AG09319 (cell line): Measurements from ENCODE around the gene TMEM125.

Experiments used
- DNase-seq: peaks from one replicate; pipeline ENCODE4 v3.0.0-alpha.2; 2010; ENCODE audit warnings: low read depth; ENCODE audit errors: extremely low read depth
- TF ChIP-seq, protein P1 (sequence below): IDR thresholded peaks from 2 replicates; pipeline ENCODE4 v1.5.1; 2011; ENCODE audit warnings: low read depth, mild to moderate bottlenecking, inconsistent platforms, low read length, moderate library complexity

Gene TMEM125

GRCh38 chr1:43229826-43230780 is 39.7 kb upstream of the TMEM125 start:
- DNase-seq, result peak; percentile 49
- TF ChIP-seq, protein P1, sequence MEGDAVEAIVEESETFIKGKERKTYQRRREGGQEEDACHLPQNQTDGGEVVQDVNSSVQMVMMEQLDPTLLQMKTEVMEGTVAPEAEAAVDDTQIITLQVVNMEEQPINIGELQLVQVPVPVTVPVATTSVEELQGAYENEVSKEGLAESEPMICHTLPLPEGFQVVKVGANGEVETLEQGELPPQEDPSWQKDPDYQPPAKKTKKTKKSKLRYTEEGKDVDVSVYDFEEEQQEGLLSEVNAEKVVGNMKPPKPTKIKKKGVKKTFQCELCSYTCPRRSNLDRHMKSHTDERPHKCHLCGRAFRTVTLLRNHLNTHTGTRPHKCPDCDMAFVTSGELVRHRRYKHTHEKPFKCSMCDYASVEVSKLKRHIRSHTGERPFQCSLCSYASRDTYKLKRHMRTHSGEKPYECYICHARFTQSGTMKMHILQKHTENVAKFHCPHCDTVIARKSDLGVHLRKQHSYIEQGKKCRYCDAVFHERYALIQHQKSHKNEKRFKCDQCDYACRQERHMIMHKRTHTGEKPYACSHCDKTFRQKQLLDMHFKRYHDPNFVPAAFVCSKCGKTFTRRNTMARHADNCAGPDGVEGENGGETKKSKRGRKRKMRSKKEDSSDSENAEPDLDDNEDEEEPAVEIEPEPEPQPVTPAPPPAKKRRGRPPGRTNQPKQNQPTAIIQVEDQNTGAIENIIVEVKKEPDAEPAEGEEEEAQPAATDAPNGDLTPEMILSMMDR, result no peak

- TF ChIP-seq, protein P1, result no peak
- DNase-seq, result no peak
These were observed 37.7 kb upstream of the TMEM125 start for GRCh38 chr1:43232074-43232473.

DNA sequence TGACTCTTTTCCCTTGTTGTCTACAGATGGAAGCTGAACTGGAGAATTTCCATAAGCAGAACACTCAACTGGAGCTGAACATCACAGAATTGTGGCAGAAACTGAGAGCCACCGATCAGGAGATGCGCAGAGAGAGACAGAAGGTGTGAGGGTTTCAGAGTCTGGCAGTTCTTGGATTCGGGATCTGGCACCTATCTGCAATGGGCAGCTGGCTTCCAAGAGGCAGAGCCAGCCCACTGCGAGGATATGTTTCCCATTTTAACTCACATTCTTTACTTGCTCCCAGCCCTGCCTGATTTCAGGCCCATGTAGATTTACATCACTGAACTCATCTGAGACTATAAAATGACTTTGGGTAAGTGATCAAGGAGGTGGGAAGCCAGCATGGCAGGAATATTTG is 37.3 kb upstream of the TMEM125 start:
- TF ChIP-seq, protein P1, result no peak
- DNase-seq, result no peak

DNA sequence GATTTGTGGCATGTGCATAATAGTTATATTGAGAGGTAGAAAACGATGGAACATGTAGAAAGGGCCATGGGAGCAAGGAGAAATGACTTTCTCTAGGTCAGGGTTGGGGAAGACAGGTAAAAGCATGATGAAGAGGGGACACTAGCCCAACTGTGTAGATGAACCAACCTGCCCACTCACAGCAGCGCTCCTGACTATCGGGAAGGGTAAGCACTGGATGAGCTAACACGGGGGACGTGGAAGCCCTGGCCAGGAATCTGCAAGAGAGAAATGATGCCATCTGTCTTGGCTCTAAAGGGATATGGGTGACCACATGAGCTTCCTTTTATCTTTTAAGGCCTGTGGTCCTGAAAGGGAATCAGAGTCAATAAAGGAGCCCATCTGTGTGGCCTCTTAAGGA is 36.2 kb upstream of the TMEM125 start:
- TF ChIP-seq, protein P1, result no peak
- DNase-seq, result no peak

DNA sequence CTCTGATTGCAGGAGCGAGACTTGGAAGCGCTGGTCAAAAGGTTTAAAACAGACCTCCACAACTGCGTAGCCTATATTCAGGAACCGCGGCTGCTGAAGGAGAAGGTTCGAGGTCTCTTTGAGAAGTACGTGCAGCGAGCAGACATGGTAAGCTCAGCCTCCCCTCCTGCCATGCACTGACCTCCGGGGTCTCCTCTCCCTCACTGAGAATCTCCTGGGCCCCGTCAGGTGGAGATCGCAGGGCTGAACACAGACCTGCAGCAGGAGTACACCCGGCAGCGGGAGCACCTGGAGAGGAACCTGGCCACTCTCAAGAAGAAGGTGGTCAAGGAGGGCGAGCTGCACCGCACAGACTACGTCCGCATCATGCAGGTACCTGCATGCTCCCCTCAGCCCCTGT is 35.5 kb upstream of the TMEM125 start:
- no peak for DNase-seq
- TF ChIP-seq, protein P1, result no peak

DNA sequence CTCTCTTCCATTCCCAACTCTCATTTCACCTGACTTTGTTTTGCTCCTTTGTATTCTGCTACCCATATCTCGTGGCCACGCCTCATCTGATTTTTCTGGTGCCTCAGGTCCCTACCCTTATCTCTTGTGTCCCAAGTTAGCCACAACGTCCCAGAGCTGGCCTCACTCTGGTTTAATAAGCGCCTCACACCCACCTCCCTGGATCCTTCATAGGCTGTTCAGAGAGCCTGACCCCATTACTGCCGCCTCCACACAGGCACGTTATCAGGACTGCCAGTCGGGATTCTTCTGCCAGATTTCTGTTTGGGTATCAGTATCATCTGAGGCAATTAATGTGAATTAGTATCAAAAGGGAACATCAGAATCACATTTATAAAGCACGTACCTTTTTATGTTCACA is 34.7 kb upstream of the TMEM125 start:
- TF ChIP-seq, protein P1, result no peak
- DNase-seq, result no peak

DNA sequence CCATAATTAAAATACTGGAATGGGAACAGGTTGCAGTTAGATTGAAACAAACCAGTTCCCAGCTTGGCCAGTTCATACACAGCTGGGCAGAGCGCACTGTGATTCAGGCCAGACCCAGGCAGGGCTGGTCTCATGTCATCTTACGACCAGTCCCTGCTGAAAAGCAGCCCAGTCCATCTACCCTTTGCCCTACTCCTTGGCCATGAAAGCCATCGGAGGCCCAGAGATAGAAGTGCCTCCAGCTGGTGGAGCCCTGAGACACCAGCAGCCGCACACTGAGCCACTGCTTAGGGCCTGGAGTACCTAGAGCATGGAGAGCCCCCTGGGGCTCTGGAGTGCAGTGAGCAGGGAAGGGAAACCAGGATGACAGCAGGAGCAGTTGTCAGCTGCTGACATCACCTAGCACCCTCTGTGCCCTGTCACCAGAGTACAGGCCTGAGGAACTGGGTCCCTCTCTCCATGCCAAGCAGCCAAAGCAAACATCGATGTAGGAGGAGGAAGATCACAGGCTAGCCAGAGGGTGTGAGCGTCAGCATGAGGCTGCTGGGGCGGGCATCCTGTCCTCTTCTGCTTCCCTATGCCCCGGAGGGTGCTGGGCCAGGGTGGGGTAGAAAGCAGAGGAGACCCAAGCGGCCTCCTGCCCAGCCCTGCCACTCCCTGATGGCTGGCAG is 34.2 kb upstream of the TMEM125 start:
- TF ChIP-seq, protein P1, result no peak
- DNase-seq, result no peak
